ENCODE results near the gene MYO1E.

GRCh38 chr15:59410391-59410896 lies 37.8 kb upstream of the MYO1E start:
- TF ChIP-seq POLR2A (IDR thresholded peaks at IDR 0.05) = no peak
- no peak for TF ChIP-seq CTCF (IDR thresholded peaks at IDR 0.05)
